Adipose tissue (tissue), 3 donors: ENCODE measurements around the gene NOPCHAP1. TPM values are rescaled to one million over a fixed set of nuclear protein-coding genes. Genes with fewer than 3 reads are reported as not detected.

ENCODE experiments used
- H3K27ac ChIP-seq: one replicate; pipeline ENCODE4 v1.5.1; 2013; ENCODE audit warnings: low read depth, low read length
- WGBS, 3 donors: extraction: QIAGEN DNeasy Blood & Tissue Kit; methylation state at CpG; one replicate each; pipeline ENCODE4 v1.1.7; 2013; 5-methylcytosine and 5-hydroxymethylcytosine counted together
- polyA plus RNA-seq, 3 donors: library from polyadenylated mRNA; stranded (reverse); fragments of 200-250 nt; gene quantifications; one replicate each; pipeline ENCODE4 v1.2.3, GENCODE V29; 2013
- donor health status: healthy with polysubstance abuse.
- donor health status: Bipolar disorder and iron deficiency.
- donor health status: healthy.

The NOPCHAP1 gene
- polyA plus RNA-seq, 3 donors, result 7.5 to 11.9 (median 8.8) TPM

DNA sequence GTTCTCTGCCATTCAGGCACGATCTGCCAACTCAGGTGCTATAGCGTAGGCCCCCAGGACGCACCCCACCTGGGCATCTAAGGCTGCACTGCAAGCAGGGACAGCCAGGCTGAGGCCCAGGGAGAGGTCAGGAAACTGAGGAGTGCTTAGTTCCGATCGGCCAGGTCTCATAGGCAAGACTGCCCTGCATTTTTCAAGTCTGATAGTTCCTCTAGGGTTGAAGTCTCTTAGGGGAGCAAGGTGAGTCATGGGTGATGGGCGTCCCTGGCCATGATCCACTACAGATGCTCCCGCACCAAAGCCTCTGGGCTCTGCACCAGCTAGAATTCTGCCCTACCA, 13.2 kb downstream of the NOPCHAP1 start:
- 62 to 87% (median 79%) methylated on average over 7 of the region's 7 CpGs for WGBS, 3 donors
- H3K27ac ChIP-seq, result no peak overlapping the region

DNA sequence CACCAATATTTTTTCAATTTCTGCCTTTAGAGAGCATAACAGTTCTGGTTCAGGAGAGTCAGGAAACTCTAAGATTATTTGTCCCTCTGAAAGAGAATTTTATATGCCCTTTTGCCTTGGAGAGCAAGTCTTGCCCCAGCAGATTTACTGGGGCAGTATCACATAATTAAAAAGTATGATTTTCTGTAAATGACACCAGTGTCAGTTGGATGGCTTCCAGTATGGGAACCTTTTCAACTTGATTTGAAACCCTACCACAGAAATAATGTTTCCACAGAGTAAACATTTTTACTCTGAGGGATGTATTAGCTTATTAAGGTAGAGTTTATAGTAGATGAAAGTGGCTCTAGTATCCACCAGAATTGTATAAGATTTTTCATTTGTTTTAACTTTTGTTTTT, 15.4 kb downstream of the NOPCHAP1 start:
- H3K27ac ChIP-seq, result no peak overlapping the region

DNA sequence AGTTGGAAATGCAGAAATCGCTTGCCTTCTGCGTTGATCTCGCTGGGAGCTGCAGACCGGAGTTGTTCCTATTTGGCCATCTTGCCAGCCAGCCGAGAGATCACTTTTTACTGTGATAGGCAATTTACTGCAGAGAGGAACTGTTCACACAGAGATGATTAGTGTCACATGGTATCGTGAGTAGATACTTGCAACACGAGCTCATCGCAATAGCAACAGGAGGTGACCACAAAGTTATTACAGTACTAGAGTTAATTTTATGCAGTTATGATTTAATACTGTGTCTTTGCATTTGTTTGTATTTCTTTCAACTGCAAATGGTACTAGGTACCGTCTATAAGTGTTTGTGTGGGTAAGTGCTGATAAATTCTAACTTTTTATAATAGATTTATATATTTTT, 27.8 kb downstream of the NOPCHAP1 start:
- H3K27ac ChIP-seq, result no peak overlapping the region
- 83 to 94% (median 85%) methylated on average over 9 of the region's 9 CpGs for WGBS, 3 donors

DNA sequence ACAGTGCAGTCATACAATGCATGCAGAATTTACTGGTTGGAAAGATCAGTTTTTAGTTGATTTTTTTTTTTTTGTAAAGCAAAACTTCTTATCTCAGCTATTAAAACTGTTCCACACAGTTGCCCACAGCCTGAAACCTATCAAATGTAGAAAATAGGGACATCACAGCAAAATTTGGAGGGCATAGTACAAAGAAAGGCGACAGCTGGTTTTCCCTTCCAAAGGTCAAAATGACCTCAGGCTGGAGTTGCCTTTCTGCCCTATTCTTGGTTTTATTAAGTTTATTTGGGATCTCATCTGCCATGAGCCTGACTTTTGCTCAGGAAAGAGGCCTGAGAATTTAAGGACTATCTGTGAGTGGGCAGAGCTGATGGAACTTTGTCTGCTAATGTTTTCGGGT, 28.5 kb downstream of the NOPCHAP1 start:
- no peak overlapping the region for H3K27ac ChIP-seq
- WGBS, 3 donors, result 88 to 89% (median 89%) methylated on average over 2 of the region's 2 CpGs

DNA sequence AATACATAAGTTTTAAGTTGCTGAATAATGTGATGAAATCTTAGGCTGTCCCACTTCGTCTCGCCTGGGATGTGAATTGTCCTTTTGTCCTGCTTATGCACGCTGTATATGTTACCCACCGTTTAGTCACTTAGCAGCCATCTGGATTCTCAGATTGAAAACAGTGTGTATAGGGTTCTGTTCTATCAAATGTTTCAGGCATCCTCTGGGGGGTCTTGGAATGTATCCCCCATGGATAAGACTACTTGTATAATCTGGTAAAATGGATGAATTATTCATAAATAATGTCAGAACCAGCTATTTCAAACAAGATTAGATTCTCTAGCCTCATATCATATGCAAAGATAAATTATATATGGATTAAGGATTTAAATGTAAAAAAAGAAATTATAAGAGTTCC, 29.4 kb downstream of the NOPCHAP1 start:
- WGBS, 3 donors, result 94 to 99% (median 96%) methylated on average over 4 of the region's 4 CpGs
- H3K27ac ChIP-seq, result no peak overlapping the region

DNA sequence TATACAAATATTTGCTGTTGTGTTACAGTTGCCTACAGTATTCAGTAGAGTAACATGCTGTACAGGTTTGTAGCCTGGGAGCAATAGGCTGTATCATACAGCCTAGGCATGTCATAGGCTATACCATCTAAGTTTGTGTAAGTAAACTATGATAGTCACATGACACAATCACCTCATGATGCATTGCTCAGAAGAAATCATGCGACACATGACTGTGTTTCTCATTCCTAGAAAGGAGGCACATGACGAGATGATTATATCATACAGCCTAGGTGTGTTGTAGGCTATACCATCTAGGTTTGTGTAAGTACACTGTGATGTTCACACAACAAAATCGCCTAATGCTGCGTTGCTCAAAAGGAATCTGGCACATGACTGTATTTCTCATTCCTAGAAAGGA, 31.9 kb downstream of the NOPCHAP1 start:
- WGBS, 3 donors, result 92 to 95% (median 92%) methylated on average over 4 of the region's 4 CpGs
- H3K27ac ChIP-seq, result no peak overlapping the region

DNA sequence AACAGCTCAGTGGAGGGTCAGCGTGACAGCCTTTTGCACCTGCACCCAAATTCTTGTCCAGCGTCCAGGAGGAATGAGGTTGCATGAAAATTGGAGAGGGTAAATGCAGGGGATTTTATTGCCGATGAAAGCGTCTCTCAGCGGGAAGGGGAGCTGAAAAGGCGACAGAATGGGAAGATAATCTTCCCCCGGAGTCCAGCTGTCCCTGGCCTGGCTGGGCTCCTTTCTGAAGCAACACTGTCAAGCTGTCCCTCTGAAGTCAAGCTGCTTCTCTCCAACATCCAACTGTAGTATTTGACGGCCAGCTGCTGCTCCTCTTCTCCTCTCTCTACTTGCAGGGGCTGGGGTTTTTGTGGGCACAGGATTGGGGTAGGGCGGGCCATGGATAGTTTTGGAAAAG, 32.7 kb downstream of the NOPCHAP1 start:
- WGBS, 3 donors, result 86 to 92% (median 92%) methylated on average over 9 of the region's 9 CpGs

DNA sequence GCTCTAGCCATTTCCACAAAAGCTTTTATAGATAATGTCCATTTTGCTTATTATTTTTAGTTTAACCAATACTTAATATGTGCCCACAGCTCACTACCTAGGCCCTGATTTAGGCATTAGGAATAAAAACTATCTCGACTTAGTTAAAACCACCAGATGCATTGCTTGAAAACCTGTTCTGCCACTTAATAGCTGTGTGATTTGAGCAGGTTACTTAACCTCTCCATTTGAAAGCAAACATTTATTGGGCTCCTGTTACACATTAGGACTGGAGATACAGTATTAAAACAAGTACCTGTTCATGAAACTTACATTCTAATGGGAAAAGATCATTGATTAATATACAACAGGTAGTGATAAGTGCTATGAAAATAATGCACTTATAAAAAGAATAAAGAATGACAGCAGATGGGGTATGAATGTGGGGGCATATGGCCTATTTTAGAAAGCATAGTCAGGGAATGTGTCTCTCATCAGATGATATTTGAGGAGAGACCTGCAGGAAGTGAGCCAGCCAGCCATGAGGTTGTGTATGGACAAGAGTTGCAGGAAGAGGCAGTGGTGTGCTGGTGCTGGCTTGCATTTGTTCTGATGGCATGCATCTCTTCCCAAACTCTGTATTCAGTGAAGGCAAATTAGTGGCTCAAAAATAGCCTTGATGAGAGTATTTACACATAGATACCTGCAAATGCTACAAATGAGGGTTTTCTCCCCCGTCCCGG, 34.3 kb downstream of the NOPCHAP1 start:
- no peak overlapping the region for H3K27ac ChIP-seq
- 39 to 95% (median 92%) methylated on average over 3 of the region's 3 CpGs for WGBS, 3 donors

More for the DNA sequence above, 32.7 kb downstream of the NOPCHAP1 start:
- no peak overlapping the region for H3K27ac ChIP-seq

DNA sequence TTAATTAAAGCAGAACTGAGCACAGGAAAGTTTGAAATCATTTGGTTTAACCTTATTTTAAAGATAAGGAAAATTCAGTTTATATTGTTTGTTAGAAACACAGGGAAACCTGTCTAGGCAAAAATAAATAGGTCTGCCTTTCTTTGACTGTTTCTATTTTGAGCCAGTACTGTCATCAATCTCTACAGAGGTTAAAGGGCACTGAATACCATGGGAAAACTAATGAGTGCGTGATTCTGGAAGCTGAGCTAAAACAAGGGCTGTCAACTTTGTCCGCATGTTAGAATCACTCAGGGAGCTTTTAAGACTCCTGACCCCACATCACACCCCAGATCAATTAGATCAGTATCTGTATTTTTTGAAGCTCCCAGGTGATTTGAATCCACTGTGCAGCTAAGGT, 38.8 kb downstream of the NOPCHAP1 start:
- H3K27ac ChIP-seq, result no peak overlapping the region
- 42 to 81% (median 66%) methylated on average over 2 of the region's 2 CpGs for WGBS, 3 donors

DNA sequence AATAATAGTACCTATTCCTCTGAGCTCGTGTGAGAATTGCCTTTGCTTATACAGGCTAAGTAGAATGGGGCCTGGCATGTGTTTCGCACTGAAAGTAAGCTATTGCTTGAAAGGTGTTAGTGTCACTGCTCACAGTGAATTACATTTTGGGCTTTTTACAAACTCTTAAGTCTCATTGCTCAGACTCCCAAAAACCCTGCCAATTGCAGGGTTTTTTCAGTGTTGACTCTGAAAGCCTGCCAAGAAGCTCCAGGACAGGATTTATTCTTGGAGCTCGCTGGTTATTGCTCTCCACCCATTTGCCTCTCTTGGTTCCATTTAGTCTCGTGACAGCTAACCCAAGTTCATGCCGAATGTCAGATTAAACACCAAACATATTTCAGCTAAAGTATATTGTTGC, 39.8 kb downstream of the NOPCHAP1 start:
- WGBS, 3 donors, result 33 to 59% (median 45%) methylated on average over 5 of the region's 5 CpGs

DNA sequence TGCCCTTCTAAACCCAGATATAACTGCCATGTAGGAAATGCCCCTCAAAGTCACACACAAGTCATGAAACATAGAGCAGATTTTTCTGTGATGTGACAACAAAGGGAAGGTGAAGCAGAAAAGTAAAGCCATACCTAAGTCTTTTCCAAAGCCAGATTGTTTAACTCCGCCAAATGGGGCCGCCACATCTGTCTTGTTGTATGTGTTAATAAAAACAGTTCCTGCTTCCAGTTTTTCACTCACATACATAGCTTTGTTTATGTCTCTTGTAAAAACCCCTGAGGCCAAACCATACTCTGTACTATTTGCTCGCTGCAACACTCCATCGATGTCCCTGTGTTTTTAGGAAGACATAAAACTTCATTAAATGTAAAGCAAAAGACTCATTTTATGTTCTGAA, 40.3 kb downstream of the NOPCHAP1 start:
- H3K27ac ChIP-seq, result no peak overlapping the region
- 85 to 93% (median 90%) methylated on average over 4 of the region's 4 CpGs for WGBS, 3 donors

More for the DNA sequence above, 39.8 kb downstream of the NOPCHAP1 start:
- no peak overlapping the region for H3K27ac ChIP-seq

DNA sequence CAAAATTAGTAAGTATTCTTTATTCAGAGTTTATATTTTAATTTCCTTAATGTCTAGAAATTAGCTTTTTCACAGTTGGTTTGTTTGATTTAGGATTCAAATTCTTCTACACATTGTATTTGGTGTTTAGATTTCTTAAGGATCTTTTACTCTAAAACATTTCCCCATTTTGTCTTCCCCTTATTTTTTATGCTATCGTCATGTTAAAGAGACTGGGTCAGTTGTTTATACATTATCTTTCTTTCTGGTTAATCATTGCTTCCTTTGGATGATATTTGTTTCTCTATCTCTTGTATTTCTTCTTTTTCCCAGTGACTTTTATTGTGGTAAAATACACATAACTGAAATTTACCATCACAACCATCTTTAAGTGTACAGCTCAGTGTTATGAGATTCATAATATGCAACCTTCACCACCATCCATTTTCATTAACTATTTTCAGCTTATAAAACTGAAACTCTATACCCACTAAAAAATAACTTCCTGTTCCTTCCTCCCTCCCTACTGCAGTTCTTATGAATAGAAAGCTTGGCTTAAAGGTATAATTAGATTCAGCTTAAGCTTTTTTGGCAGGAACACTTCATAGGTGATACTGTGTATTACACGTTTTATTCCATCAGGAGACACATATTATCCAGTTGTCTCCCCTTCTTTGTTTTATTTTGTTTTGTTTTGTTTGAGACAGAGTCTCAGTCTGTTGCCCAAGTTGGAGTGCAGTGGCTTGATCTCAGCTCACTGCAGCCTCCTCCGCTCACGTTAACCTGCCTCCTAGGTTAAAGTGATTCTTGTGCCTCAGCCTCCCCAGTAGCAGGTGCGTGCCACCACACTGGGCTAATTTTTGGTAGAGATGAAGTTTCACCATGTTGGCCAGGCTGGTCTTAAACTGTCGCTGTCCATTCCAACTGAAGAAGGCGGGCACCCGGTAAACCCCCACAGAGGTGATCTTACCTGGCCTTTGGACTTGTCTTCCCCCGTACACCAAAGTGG, 45.0 kb downstream of the NOPCHAP1 start:
- no peak overlapping the region for H3K27ac ChIP-seq
- 84 to 90% (median 89%) methylated on average over 9 of the region's 9 CpGs for WGBS, 3 donors

DNA sequence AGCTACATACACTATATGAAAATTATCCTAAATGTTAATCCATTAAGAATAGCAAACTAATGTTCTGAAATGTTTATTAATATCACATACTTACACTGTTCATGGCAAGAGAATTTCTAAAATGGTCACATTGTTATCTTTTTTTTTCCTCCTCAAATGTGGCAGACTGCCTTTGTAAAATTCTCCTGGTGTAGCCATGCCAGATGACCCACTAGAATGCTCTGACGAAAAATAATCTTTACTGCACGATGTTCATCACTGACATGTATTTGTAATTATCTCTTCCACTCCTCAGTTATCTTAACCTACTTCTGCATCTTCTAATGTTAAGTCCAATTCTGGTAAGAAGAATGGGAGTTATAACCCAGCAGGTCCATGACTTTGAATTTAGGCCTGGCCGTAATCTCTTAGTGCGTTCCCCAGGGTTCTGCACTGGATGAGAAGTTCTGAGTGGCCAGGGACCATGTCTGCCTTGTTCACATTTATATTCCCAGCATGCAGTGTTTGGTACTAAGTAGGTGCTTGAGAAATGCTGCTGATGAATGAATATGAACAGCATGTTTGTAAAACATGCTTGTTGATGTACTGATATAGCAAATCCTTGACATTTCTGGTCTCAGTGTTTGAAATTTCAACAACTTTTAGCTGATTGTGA, 46.7 kb downstream of the NOPCHAP1 start:
- no peak overlapping the region for H3K27ac ChIP-seq
- WGBS, 3 donors, result 95% methylated on average over 4 of the region's 4 CpGs

DNA sequence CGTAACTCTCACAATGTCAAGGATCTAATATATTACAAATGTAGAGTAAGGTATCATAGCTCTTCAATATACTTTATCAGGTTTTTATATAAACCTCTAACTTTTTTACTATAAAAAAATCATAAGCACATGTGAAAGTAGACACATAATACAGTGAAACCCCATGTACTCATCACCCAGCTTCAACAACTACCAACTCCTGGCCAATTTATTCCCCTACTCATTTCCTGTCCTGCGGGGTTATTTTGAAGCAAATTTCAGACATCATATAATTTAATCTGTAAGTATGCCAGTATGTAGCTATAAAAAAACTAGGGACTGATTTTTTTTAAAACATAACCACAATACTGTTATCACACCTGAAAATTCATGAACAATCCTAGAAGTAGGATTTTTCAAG, 47.7 kb downstream of the NOPCHAP1 start:
- H3K27ac ChIP-seq, result no peak overlapping the region
- 69 to 86% (median 71%) methylated on average over 2 of the region's 2 CpGs for WGBS, 3 donors

Other genes with a start within 250 kb of the NOPCHAP1 start
- 1 to 10 TPM; 6.8 to 9.0 (median 8.5) TPM for gene SLC41A2, start 28.0 kb upstream of the NOPCHAP1 start, polyA plus RNA-seq
- 10 to 100 TPM in 2 of 3 donors, 1 to 10 TPM in 1; 3.2 to 12.7 (median 12.5) TPM for gene ALDH1L2, start 98.1 kb downstream of the NOPCHAP1 start, polyA plus RNA-seq
- 10 to 100 TPM in 2 of 3 donors, 1 to 10 TPM in 1; 9.2 to 22.4 (median 12.8) TPM for gene WASHC4, start 121.4 kb downstream of the NOPCHAP1 start, polyA plus RNA-seq
- 10 to 100 TPM; 10.8 to 34.8 (median 24.8) TPM for gene APPL2, start 249.9 kb downstream of the NOPCHAP1 start, polyA plus RNA-seq